Brain microvascular endothelial cell (primary cell): ENCODE data around the gene CFAP77.

Experiments
- DNase-seq: peaks from one replicate; pipeline ENCODE4 v3.0.0-alpha.2; 2020
- H3K27ac ChIP-seq: fragments of 250-450 bp; sonication (Bioruptor Pico); 2 replicates; pipeline ENCODE4 v1.5.1; 2020; ENCODE audit warnings: mild to moderate bottlenecking, moderate library complexity
- H3K27me3 ChIP-seq: fragments of 250-450 bp; sonication (Bioruptor Pico); replicated peaks from 2 replicates; pipeline ENCODE4 v1.5.1; 2020; ENCODE audit warnings: mild to moderate bottlenecking
- H3K36me3 ChIP-seq: fragments of 250-450 bp; sonication (Bioruptor Pico); replicated peaks from 2 replicates; pipeline ENCODE4 v1.5.1; 2020; ENCODE audit warnings: mild to moderate bottlenecking
- H3K4me3 ChIP-seq: 2 replicates; pipeline ENCODE4 v1.5.1; 2011; ENCODE audit warnings: low read depth, mild to moderate bottlenecking, control low read depth, low read length, moderate library complexity
- CTCF ChIP-seq: IDR thresholded peaks from 2 replicates; pipeline ENCODE4 v1.5.1; 2011; ENCODE audit warnings: low read depth, mild to moderate bottlenecking, moderate library complexity, low read length, control low read depth, inconsistent platforms; ENCODE audit errors: missing control alignments
- in situ Hi-C: cut with HindIII; loops from 2 replicates; pipeline ENCODE4 v1.10.0; 2017; ENCODE audit warnings: low sequenced_read_pairs, low pct_ligation_motif_present

The CFAP77 gene

GRCh38 chr9:132514821-132515220 lies 104.8 kb downstream of the CFAP77 start:
- no peak for DNase-seq
- H3K36me3 ChIP-seq = no peaks in the 10 kb centered on the region
- no peak for TF ChIP-seq CTCF
- in situ Hi-C loops = no loop called here
- H3K27me3 ChIP-seq = no peaks in the 10 kb centered on the region
- H3K4me3 ChIP-seq = no peak overlapping the region
- H3K27ac ChIP-seq = no peak overlapping the region

GRCh38 chr9:132516301-132516700 lies 106.3 kb downstream of the CFAP77 start:
- in situ Hi-C loops = no loop called here
- Histone ChIP-seq H3K27me3 (no peaks in the 10 kb centered on the region), H3K4me3 (no peak overlapping the region), H3K36me3 (no peaks in the 10 kb centered on the region), H3K27ac (no peak overlapping the region)
- DNase-seq = no peak
- TF ChIP-seq CTCF = no peak

GRCh38 chr9:132516911-132517310 lies 106.9 kb downstream of the CFAP77 start:
- no peak for DNase-seq
- Histone ChIP-seq H3K4me3 (no peak overlapping the region), H3K27ac (no peak overlapping the region), H3K36me3 (no peaks in the 10 kb centered on the region), H3K27me3 (no peaks in the 10 kb centered on the region)
- in situ Hi-C loops = no loop called here
- TF ChIP-seq CTCF = no peak

GRCh38 chr9:132517815-132518550 lies 108.0 kb downstream of the CFAP77 start:
- Histone ChIP-seq H3K27ac (no peak overlapping the region), H3K27me3 (no peaks in the 10 kb centered on the region), H3K36me3 (no peaks in the 10 kb centered on the region), H3K4me3 (no peak overlapping the region)
- no peak for DNase-seq
- in situ Hi-C loops = no loop called here
- TF ChIP-seq CTCF = no peak

GRCh38 chr9:132518626-132519025 lies 108.6 kb downstream of the CFAP77 start:
- no peaks in the 10 kb centered on the region for H3K36me3 ChIP-seq
- in situ Hi-C loops = no loop called here
- TF ChIP-seq CTCF = no peak
- H3K27me3 ChIP-seq = no peaks in the 10 kb centered on the region
- H3K27ac ChIP-seq = no peak overlapping the region
- no peak for DNase-seq
- no peak overlapping the region for H3K4me3 ChIP-seq

GRCh38 chr9:132519033-132519432 lies 109.0 kb downstream of the CFAP77 start:
- Histone ChIP-seq H3K27me3 (no peaks in the 10 kb centered on the region), H3K36me3 (no peaks in the 10 kb centered on the region), H3K4me3 (no peak overlapping the region), H3K27ac (no peak overlapping the region)
- DNase-seq = no peak
- no peak for TF ChIP-seq CTCF
- in situ Hi-C loops = no loop called here
